ENCODE results near the gene TRPM2.

The TRPM2 gene

DNA sequence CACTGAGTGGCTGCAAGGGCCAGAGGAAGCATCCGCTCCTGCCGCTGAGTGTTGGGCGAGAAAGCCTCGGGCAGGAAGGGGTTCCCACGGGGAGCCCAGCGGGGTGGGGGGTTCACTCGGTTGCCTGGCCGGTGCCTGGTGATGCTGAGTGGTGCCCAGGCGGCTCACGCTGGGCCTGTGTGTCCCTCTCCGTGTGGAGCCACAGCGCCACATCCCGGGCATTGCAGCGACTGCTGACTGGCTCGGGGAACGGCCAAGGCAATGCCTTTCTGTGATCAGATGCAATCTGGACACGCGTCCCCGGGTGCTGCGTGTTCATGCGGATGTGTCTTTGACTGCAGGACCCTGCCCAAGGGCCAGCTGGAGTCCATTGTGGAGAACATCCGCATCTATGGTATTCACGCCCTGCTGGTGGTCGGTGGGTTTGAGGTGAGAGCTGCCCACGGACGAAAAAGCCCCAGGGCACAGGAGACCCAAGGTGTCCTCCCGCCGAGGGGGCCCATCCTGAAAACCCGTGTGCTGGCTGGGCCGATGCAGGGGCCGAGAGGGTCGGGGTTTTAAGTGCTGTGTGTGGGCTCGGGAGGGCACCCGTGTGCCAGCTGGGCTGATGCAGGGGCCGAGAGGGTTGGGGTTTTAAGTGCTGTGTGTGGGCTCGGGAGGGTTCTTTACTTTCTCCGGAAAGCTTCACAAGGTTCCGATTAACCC is 30.6 kb upstream of the TRPM2 start:
- no peak for DNase-seq (ENCODE audit: low spot score)

- DNase-seq (ENCODE audit: low spot score): no peak
These were observed 29.8 kb upstream of the TRPM2 start for GRCh38 chr21:44323591-44323990.

GRCh38 chr21:44324106-44324853 is 29.1 kb upstream of the TRPM2 start:
- no peak for DNase-seq (ENCODE audit: low spot score)

DNA sequence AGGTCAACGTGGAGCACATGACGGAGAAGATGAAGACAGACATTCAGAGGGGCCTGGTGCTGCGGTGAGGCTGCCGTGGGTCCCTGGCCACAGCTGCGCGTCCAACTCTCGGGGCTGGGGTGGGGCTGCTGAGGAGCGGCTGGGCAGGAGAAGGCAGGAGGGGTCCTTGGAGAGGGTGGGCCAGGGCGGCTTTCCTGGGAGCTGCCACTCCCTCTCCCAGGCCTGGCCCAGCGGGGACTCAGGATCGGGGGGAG is 28.6 kb upstream of the TRPM2 start:
- DNase-seq (ENCODE audit: low spot score): no peak

GRCh38 chr21:44325386-44326271 is 27.8 kb upstream of the TRPM2 start:
- DNase-seq (ENCODE audit: low spot score): no peak

- no peak for DNase-seq (ENCODE audit: low spot score)
These were observed 27.2 kb upstream of the TRPM2 start for GRCh38 chr21:44326272-44326647.

GRCh38 chr21:44326716-44327602 is 26.5 kb upstream of the TRPM2 start:
- no peak for DNase-seq (ENCODE audit: low spot score)

DNA sequence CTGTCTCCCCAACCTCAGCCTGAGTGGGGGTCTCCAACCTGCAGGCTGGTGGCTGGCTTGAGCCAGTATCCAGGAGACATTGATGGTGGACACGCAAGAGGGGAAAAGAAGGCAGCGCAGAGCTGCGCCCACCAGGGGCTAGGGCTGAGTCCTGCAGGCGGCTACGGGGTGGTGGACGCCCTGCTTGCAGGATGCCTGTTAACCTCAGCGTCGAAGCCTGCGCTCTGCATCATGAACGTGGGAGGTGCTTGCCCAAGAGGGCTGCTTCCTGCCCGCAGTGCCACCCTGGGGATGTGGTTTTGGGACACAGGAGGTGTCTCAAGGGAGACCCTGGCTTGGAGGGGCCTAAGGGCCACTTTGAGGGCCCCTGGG is 25.8 kb upstream of the TRPM2 start:
- no peak for DNase-seq (ENCODE audit: low spot score)

DNA sequence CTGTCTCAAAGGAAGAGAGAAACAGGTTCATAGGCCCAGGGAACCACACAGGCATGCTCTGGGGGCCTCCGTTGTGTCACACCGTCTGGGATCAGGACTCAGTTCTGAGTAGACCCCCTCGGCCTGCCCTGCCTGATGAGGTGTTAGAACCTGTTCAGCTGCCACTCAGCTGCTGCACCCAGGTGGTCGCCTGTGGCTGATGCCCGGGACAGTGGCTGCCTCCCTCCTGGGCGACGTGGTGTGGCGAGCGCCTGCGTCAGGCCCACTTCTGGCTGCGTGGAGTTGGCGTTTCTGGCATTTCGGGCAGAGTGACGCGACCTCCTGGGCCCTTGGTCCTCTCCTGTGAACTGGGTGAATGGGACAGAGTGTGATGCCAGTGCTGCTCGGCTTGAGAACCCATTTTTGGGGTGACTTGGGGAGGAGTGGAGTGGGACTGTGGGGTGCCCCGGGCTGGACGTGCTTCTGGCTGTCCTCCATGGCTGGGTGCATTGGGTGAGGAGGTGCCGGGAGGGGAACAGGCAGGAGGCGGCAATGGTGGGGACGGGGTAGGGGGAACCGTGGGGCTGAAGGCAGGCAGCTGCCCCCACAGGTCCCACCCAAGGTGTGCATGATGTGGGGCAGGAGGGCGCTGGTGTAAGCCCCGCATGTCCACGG is 25.1 kb upstream of the TRPM2 start:
- DNase-seq (ENCODE audit: low spot score): no peak

GRCh38 chr21:44329086-44329889 is 24.1 kb upstream of the TRPM2 start:
- DNase-seq (ENCODE audit: low spot score): no peak

- no peak for DNase-seq (ENCODE audit: low spot score)
These were observed 23.3 kb upstream of the TRPM2 start for GRCh38 chr21:44329971-44330681.

- no peak for DNase-seq (ENCODE audit: low spot score)
These were observed 22.7 kb upstream of the TRPM2 start for GRCh38 chr21:44330698-44331097.

GRCh38 chr21:44331209-44331608 is 22.2 kb upstream of the TRPM2 start:
- DNase-seq (ENCODE audit: low spot score): no peak

DNA sequence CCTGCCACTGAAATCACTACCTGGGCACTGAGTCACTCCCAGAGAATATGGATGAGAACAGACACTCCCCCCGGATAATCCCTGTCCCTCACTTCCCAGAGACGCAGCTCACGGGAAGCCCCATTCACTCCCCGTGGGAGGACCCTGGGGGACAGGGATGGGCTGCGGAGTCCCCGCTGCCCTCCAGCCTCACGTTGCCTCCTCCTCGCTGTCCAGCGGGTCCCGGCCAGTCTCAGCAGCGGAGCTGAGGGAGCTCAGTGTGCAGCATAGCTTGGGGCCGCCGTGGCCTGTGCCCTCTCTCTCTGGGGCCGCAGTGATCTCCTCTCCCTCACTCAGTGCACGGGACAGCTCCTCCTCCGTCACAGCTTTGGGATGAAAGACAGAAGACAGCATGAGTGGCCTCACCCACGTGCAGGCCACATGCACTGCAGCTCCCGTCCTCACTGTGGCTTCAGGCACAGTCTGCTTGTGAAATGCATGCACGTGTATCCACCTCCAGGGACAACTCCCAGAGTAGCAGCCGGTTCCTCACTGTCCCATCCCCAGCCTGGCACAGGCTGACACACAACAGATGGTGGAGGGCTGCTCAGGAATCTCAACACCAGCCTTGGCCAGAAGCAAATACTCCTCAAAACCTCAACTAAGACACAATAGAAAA is 21.6 kb upstream of the TRPM2 start:
- DNase-seq (ENCODE audit: low spot score): no peak

DNA sequence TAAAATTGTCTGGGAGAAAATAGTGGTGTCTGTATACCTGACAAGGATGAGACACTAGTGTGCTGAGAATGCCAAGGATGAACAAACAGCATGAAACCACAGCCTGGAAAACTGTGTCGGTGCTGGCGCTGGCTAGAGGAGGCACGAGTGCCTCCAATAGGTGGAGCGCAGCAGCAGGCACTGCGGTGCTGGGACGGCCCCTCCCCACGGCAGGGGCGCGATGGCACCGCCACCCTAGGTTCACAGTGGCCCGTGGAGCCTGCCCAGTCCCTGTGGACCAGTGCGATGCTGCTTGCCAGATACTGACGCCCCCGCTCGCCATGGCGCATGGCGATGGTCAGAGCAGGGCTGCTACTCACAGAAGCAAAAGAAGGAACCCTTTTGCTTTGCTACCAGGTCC is 21.0 kb upstream of the TRPM2 start:
- DNase-seq (ENCODE audit: low spot score): no peak

DNA sequence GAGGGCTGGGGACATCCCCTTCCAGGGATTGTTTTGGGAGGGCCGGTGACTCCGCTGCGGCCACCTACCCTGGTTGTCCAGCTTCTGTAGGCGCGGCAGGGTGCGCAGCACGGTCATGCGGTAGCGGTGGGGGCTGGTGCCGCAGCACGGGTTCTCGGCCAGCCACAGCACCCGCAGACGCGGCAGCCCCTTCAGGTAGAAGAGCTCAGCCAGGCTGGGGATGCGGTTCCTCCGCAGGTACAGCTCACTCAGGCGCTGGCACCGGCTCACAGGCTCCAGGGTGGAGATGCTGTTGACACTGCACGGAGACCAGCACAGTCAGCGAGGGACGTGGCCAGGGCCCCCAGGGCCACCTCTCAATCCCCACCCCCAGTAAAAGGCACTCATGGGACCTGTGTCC is 20.5 kb upstream of the TRPM2 start:
- DNase-seq (ENCODE audit: low spot score): no peak

DNA sequence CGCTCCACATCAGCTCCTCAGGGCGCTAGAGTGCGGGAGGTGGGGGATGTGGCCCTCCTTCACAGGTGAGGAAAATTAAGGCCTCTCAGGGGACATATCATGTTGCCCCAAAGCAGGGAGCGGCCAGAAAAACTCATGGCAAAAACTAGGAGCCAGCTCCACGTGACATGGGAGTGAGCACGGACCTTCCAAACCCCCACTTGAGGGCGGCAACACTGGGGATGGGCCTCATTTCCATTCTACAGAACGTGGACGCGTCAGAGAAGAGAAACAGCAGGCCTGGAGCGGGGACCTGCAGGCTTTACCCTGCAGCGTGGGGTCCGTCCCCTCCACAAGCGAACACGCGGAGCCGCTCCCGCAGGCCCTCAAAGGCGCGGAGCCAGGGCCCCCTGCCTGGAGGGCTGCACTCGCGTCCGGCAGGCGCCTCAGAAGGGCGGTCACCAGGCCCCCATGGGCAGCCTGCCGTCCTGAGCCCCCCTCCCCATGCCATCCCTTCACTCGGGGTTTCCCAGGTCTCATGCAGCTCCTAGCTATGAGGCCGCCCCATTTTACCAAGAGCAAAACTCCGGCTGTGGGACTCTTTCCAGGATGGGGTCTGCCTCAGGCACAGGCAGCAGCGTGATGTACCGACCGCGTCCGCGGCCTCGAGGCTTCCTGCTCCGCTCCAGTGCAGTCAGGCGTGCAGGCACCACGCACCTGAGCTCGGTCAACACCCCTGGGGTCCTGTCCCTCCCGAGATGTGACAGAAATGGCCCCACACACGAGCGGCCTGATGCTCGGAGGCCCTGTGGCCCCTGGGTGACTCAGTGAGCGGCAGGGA is 19.7 kb upstream of the TRPM2 start:
- no peak for DNase-seq (ENCODE audit: low spot score)

DNA sequence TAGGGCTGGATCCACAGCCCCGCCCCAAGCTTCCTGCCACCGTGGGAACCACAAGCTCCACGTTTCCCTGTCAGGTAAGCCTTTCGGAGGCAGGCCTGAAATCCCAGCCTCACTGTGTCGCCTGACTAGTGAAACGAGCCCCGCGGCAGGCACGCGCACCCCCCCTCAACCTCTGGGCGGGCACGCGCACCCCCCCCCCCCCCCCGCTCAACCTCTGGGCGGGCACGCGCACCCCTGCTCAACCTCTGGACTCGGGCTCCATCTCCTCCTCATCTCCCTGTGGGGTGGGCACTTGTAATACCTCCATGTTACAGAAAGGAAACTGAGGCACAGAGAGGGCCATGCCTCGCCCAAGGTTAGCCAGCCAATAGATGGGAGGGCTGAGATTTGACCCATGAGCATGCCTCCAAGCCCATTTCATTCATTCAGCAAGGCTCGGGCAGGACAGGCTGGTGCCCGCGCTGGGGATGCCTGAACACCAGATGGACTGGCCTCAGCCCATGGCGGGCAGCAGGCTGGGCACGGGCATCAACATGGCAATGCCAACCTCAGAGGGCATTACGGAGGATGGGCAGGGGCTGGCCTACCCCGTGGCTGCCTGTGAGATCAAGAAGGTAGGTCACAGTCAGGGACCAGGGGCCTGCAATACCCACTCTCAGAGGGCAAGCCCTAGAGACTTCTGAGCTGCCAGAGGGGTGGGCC is 18.9 kb upstream of the TRPM2 start:
- no peak for DNase-seq (ENCODE audit: low spot score)
